Measurements from ENCODE around the gene RBM38. TPM values are rescaled to one million over a fixed set of nuclear protein-coding genes. Genes with fewer than 3 reads are reported as not detected.
A peak's percentile ranks its signal among the peaks of the same experiment; 100 is the strongest.

Gene RBM38
- total and polyA plus RNA-seq, 2 of the 13 experiments (the other 11 are each of a cell fraction or from before 2014, with no cell fraction given): 24.2 to 34.2 TPM

DNA sequence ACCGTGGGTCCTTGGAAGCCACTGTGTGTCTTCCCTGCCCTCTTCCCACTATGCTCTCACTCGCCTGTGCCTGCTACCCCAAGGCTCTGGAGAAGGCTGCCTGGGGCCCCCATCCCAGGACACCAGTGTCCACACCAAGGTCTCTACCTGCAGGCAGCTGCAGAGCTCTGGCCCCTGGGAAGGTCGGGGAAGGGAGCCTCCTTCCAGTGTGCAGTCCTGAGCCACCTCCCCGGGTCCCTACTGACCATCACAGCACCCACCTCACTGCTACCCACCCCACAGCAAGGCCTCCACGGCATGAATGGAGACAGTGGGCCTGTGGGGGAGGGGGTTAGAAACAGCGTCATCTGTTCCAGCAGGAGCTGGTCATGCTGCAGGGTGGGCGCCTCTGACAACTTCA is 35.6 kb downstream of the RBM38 start:
- no peaks in the 10 kb centered on the region for H3K36me3 ChIP-seq (replicated peaks in 1 of 2; ENCODE audit: control insufficient read depth in 1 of 2, insufficient read depth in 2 of 2, low read length in 2 of 2)
- H3K27me3 ChIP-seq (ENCODE audit: control insufficient read depth in 1 of 2, insufficient read depth in 2 of 2, low read length in 2 of 2): peaks cover 5 to 35% of the 10 kb centered on the region in 2 experiments
- peak; percentile 2; the same call in 1 of the 3 replicates for ATAC-seq
- in situ Hi-C loops (cut with HindIII; ENCODE audit: extremely low pct_ligation_motif_present, low pct_unique_long_range_greater_than_20kb): no loop called here
- no peak overlapping the region for H3K4me3 ChIP-seq (replicated peaks in 1 of 3; ENCODE audit: insufficient read depth in 1 of 3, low read depth in 2 of 3, low read length in 3 of 3)
- no peak for DNase-seq (ENCODE audit: low spot score)
- H3K27ac ChIP-seq (ENCODE audit: extremely low read length, insufficient read depth, low read length): no peak overlapping the region
- FAIRE-seq: no peak
- peaks cover 39% of the 10 kb centered on the region for H3K4me1 ChIP-seq (ENCODE audit: insufficient read depth, low read length)
- no TSS peak for BruUV-seq (replicated peaks)
- no peak overlapping the region for H3K9ac ChIP-seq (ENCODE audit: insufficient read depth, low read depth, low read length)
- no peak overlapping the region for H3K4me2 ChIP-seq (ENCODE audit: low read depth, low read length)
- no peaks in the 10 kb centered on the region for H4K20me1 ChIP-seq (ENCODE audit: insufficient read depth, low read length)
- H3K9me3 ChIP-seq (ENCODE audit: low read length): no peaks in the 10 kb centered on the region
- TF ChIP-seq KDM5B (CRISPR knock-in tag; IDR thresholded peaks at IDR 0.05; ENCODE audit: borderline replicate concordance): peak; percentile 50; the same call in 1 of the 2 replicates
- TF ChIP-seq, protein P1, sequence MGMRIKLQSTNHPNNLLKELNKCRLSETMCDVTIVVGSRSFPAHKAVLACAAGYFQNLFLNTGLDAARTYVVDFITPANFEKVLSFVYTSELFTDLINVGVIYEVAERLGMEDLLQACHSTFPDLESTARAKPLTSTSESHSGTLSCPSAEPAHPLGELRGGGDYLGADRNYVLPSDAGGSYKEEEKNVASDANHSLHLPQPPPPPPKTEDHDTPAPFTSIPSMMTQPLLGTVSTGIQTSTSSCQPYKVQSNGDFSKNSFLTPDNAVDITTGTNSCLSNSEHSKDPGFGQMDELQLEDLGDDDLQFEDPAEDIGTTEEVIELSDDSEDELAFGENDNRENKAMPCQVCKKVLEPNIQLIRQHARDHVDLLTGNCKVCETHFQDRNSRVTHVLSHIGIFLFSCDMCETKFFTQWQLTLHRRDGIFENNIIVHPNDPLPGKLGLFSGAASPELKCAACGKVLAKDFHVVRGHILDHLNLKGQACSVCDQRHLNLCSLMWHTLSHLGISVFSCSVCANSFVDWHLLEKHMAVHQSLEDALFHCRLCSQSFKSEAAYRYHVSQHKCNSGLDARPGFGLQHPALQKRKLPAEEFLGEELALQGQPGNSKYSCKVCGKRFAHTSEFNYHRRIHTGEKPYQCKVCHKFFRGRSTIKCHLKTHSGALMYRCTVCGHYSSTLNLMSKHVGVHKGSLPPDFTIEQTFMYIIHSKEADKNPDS (CRISPR knock-in tag; IDR thresholded peaks at IDR 0.05): no peak
- no peak overlapping the region for H2AFZ ChIP-seq (ENCODE audit: low read length)
- intact Hi-C loops (cut with micrococcal nuclease; ENCODE audit: unreplicated experiment): no loop called here
- WGBS (ENCODE audit: low lambda C conversion rate): 47% methylated on average over 5 of the region's 7 CpGs
- POLR2A ChIA-PET: no interaction called here
- CTCF ChIA-PET (ENCODE audit: low intra/inter-chr PET ratio, low total read pairs): no interaction called here
- no peaks in the 10 kb centered on the region for H3K79me2 ChIP-seq (ENCODE audit: insufficient read depth, low read length)

DNA sequence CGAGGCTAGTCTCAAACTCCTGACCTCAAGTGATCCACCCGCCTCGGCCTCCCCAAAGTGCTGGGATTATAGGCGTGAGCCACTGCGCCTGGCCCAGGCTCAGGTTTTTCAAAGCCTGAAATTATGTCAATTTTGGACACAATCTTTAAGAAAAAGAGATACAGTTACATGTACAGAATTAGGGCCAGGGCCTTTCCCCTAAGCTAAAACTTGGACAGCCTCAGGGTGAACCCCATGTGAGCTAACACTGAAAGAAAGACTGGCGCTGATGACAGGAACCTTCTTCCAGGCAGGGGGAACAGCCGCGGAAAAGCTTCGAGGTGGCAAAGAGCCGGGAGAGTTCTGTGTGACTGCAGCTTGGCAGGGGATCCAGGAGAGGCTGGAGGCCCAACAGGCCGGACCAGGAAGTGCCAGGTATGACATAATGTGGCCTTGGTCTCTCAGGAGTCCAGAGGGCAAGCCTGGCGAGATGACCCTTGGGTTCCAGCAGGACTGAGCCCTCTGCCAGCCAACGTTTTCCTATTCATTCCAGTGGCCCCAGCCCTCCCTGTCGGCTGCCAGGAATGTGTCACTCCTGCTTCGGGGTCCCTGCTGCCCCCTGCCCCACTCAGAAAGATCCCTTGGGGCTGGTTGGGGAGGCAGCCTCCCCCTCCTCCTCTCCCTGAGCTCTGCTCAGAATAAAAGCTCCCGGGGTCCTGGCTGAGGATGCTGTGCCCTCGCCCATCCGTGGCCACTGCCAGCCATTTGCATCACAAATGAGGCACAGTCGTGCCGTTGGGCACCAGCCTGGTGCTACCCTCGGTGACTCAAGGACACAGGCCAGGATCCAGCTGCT is 37.3 kb downstream of the RBM38 start:
- DNase-seq (ENCODE audit: low spot score): peak; percentile 83
- no TSS peak for BruUV-seq (replicated peaks)
- ChIA-PET CTCF (ENCODE audit: low intra/inter-chr PET ratio, low total read pairs) (no interaction called here), POLR2A (interaction anchor here (0.7 to 1.3 kb wide), 5 partner anchors 13 to 39 kb away, joined by 3 to 4 read pairs (median 3); partner anchors contain the start of gene RBM38)
- Histone ChIP-seq H3K4me1 (ENCODE audit: insufficient read depth, low read length) (peaks cover 50% of the 10 kb centered on the region), H3K27ac (ENCODE audit: extremely low read length, insufficient read depth, low read length) (no peak overlapping the region), H2AFZ (ENCODE audit: low read length) (no peak overlapping the region), H3K4me3 (replicated peaks in 1 of 3; ENCODE audit: insufficient read depth in 1 of 3, low read depth in 2 of 3, low read length in 3 of 3) (peak overlapping the region in 1 of 3 experiments; percentile 47; a peak in 1 of 6 replicates), H3K27me3 (ENCODE audit: control insufficient read depth in 1 of 2, insufficient read depth in 2 of 2, low read length in 2 of 2) (peaks cover under 1 to 32% of the 10 kb centered on the region in 2 experiments), H3K79me2 (ENCODE audit: insufficient read depth, low read length) (no peaks in the 10 kb centered on the region), H3K36me3 (replicated peaks in 1 of 2; ENCODE audit: control insufficient read depth in 1 of 2, insufficient read depth in 2 of 2, low read length in 2 of 2) (no peaks in the 10 kb centered on the region), H3K4me2 (ENCODE audit: low read depth, low read length) (peak overlapping the region; percentile 74), H4K20me1 (ENCODE audit: insufficient read depth, low read length) (no peaks in the 10 kb centered on the region), H3K9ac (ENCODE audit: insufficient read depth, low read depth, low read length) (peak overlapping the region; percentile 33; the same call in 1 of the 2 replicates), H3K9me3 (ENCODE audit: low read length) (no peaks in the 10 kb centered on the region)
- in situ Hi-C loops (cut with HindIII; ENCODE audit: extremely low pct_ligation_motif_present, low pct_unique_long_range_greater_than_20kb): no loop called here
- 48% methylated on average over 18 of the region's 21 CpGs for WGBS (ENCODE audit: low lambda C conversion rate)
- peak; percentile 74 for ATAC-seq
- FAIRE-seq: no peak
- intact Hi-C loops (cut with micrococcal nuclease; ENCODE audit: unreplicated experiment): no loop called here
- 0 out of 2 replicates have a peak, but pooled peaks have one; percentile 43 for TF ChIP-seq RNF2 (conservative IDR thresholded peaks at IDR 0.05; ENCODE audit: low read depth)
- TF ChIP-seq, protein P2, sequence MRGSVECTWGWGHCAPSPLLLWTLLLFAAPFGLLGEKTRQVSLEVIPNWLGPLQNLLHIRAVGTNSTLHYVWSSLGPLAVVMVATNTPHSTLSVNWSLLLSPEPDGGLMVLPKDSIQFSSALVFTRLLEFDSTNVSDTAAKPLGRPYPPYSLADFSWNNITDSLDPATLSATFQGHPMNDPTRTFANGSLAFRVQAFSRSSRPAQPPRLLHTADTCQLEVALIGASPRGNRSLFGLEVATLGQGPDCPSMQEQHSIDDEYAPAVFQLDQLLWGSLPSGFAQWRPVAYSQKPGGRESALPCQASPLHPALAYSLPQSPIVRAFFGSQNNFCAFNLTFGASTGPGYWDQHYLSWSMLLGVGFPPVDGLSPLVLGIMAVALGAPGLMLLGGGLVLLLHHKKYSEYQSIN (CRISPR knock-in tag; IDR thresholded peaks at IDR 0.05; ENCODE audit: borderline replicate concordance): no peak
- TF ChIP-seq AGO1 (IDR thresholded peaks at IDR 0.05; ENCODE audit: low read depth, low read length, poor library complexity, severe bottlenecking): peak; percentile 46
- TF ChIP-seq SUZ12 (IDR thresholded peaks at IDR 0.05; ENCODE audit: low read depth, low read length): no peak
- TF ChIP-seq SOX13 (IDR thresholded peaks at IDR 0.05): no peak
- peak in 1 of 2 experiments; percentile 47; a peak in 1 of 4 replicates for TF ChIP-seq SOX13 (CRISPR knock-in tag; conservative IDR thresholded peaks at IDR 0.05 in 1 of 2, IDR thresholded peaks at IDR 0.05 in 1 of 2)
- TF ChIP-seq NCOA2 (CRISPR knock-in tag; IDR thresholded peaks at IDR 0.05): peak; percentile 47; the same call in 1 of the 2 replicates
- no peak for TF ChIP-seq ADNP (CRISPR knock-in tag; IDR thresholded peaks at IDR 0.05)
- TF ChIP-seq ARHGAP35 (CRISPR knock-in tag; IDR thresholded peaks at IDR 0.05; ENCODE audit: borderline replicate concordance): no peak
- TF ChIP-seq ZNF33B (CRISPR knock-in tag; IDR thresholded peaks at IDR 0.05): no peak
- no peak for TF ChIP-seq ZNF562 (CRISPR knock-in tag; IDR thresholded peaks at IDR 0.05; ENCODE audit: borderline replicate concordance)
